GM10266 (cell line): ENCODE data around the gene DRC1.

Experiments used
- DNase-seq: peaks from one replicate; pipeline ENCODE4 v3.0.0; 2012; ENCODE audit errors: extremely low spot score
- TF ChIP-seq, protein P1 (sequence below): IDR thresholded peaks from 2 replicates; pipeline ENCODE4 v1.5.1; 2012; ENCODE audit warnings: mild to moderate bottlenecking, low read depth; ENCODE audit not compliant: control insufficient read depth, insufficient read depth; ENCODE audit errors: missing control alignments

DRC1 gene

DNA sequence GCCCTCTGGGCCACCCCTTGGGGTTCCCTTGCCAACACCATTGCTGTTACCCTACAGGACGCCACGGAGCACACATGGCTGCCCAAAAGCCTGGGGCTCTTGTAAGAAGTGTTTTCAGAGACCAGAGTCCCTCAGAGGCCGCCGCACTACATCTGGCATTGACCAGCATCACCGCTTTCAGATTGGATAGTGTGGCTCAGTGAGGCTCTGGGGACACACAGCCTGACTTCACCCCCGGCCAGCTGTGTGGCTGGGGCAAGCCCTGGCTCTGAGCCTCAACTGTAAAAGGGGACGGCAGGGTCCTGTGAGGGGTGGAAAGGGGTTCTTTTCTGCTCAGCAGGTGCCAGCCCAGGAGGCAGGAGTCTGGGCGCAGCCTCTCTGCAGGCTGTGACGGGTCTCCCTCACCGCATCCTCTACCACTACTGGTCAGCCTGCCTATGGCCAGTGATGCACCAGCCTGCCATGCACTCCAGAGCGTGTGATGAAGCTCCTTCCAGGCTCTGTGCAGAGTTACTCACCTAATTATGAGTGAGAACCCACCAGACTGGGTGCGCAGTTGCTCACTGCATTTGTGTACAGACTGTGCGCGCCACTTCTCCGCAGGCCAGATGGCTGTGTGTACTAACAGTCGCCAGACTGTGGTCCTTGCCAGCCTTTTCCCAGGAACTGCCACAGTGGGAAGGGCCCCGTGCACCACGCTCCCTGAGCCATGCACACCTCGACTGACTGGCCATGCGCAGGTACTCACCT lies 86.9 kb downstream of the DRC1 start:
- no peak for DNase-seq
- TF ChIP-seq, protein P1, sequence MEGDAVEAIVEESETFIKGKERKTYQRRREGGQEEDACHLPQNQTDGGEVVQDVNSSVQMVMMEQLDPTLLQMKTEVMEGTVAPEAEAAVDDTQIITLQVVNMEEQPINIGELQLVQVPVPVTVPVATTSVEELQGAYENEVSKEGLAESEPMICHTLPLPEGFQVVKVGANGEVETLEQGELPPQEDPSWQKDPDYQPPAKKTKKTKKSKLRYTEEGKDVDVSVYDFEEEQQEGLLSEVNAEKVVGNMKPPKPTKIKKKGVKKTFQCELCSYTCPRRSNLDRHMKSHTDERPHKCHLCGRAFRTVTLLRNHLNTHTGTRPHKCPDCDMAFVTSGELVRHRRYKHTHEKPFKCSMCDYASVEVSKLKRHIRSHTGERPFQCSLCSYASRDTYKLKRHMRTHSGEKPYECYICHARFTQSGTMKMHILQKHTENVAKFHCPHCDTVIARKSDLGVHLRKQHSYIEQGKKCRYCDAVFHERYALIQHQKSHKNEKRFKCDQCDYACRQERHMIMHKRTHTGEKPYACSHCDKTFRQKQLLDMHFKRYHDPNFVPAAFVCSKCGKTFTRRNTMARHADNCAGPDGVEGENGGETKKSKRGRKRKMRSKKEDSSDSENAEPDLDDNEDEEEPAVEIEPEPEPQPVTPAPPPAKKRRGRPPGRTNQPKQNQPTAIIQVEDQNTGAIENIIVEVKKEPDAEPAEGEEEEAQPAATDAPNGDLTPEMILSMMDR = no peak

DNA sequence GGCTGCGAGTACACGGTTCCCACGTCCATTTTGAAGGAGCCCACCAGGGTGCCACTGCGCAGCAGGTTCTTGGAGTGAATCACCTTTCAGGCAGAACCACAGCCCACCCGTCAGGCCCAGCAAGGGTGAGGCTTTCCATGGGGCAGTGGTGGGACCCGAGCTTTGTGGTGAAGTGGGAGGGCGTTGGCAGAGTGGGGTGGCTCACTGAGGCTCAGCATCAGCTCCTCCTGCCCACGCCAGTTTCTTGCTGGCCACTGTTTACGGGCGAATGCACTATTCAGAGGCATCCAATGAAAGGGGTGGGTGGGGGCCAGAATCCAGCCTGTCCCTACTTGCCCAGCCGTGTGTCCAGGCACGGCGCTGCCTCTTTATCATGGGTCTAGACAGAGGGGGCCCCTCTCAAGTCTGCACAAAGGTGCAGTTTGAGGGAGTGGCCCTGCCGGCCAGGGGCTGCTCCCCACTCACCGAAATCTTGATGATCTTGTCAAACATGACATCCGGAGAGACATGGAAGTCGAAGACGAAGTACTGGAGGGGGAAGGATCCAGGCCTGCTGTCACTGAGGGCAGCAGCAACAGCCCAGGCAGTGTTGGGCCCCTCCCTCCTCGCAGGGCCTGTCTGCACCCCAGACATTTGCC lies 87.6 kb downstream of the DRC1 start:
- no peak for DNase-seq
- TF ChIP-seq, protein P1 = no peak

DNA sequence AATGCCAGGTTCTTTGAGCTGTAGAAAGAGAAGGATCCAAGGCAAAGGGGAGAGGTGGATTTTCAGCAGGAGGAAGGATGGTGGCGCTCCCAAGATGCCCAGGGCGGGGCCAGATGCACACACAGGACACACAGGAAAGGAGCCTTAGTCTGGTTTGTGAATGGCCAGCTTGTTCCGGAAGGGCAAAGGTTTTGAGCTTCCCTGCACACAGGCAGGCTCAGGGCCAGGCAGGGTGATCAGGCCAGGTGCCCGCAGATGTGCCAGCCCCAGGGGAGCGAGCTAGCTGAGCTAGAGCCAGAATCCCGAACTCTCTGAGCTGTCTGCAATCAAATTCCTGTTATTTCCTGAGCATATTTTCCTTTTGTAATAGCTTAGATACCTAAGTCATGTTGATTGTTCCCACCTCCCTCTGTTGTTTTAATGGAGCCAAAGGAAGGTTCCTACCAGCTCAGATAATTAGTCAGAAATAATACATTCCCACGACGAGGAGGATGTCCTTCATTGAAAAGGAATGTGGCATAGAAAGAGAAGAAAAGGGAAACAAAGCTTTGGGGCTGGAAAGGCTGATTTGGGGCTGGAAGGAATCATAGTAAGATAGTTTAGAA lies 89.9 kb downstream of the DRC1 start:
- TF ChIP-seq, protein P1 = no peak
- no peak for DNase-seq

DNA sequence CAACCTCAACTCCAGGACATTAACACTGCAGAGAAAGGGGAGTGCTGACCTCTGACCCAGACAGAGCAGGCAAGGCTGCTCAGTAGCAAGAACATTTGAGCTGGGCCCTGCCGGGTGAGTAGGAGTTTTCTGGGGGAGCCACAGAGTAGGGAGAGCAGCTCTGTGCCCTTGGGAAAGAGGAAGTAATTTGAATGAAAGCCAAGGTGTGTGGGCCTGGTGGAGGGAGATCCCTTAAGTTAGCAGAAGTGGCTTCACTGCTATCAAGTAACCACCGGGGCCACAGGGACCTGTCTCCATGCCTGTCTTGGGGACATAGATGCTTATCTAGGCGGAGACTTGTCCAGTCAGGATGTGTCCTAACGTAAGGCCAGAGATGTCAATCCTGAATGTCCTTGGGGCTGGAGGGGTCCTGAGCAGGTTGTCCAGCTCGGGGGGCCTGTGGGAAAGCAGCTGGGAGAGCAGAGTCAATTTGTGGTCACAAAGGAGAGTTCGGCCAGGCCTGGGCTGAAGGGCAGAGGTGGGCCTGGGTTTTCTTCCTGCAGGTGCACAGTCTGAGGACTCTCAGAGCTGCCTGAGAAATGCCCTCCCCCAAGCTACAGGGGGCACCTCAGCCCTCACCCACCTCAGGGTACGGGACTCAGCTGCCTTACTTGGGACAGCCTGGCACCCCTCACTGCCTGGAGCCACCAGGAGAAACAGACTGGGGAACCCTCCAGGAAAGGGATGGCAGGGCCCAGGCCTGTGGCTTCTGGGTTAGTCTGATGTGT lies 91.2 kb downstream of the DRC1 start:
- no peak for DNase-seq
- TF ChIP-seq, protein P1 = no peak

DNA sequence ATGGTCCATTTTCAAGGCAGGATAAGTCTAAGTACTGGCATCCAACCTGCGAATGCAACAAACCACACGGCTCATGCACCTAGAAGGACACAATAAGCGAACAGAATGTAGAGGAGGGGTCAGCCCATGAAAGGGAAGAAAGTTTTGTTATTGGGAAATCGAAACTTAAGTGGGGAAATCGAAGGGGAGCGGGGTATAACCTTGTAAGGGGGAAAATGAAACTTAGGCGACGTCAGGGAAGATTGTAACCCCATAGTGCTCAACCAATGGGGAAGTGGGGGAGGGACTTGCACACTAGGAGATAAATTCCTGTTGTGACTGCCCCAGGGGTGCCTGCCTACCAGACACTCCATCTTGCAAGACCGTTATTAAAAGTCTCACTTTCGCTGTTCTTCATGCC lies 91.8 kb downstream of the DRC1 start:
- DNase-seq = no peak
- TF ChIP-seq, protein P1 = no peak

DNA sequence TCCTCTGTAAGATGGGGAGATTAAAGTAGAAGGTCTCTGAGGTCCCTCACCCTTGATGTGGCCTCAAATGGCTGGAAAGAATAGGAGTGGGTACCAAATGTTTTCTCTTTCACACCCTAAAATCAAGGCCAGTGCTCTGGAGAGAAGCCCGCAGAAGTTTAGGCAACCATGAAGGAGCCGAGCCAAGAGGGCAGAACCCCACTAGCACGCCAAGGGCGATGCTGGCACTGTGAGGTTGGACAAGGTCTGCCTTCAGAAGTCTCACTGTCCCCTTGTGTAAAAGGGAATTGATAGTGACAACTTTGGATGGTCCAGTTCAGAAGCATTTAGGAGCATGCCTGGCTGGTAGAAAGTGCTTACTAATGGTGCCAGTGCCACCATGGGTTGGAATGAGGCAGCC lies 92.5 kb downstream of the DRC1 start:
- TF ChIP-seq, protein P1 = no peak
- no peak for DNase-seq
